SIG-M5 treated with dmso at 0.1 percent for 504 hours (cell line): Measurements from ENCODE around the gene URB1.
"Not testable (repeated sequence)": the region's sequence is repeated elsewhere in the genome, so short reads cannot be mapped to it uniquely, and the experiment has no call there.

Experiments
- DNase-seq: peaks from one replicate; lab custom pipeline; 2025; ENCODE audit not compliant: unreplicated experiment; lab: John Stamatoyannopoulos, UW

URB1 gene

GRCh38 chr21:32372755-32373154 is 20.1 kb downstream of the URB1 start:
- no peak for DNase-seq

GRCh38 chr21:32371913-32372314 is 20.9 kb downstream of the URB1 start:
- DNase-seq = peak; percentile 74

GRCh38 chr21:32370998-32371766 is 21.6 kb downstream of the URB1 start:
- DNase-seq = no peak

- not testable (repeated sequence) for DNase-seq
These were observed 23.9 kb downstream of the URB1 start for GRCh38 chr21:32368961-32369360.

- DNase-seq = no peak
These were observed 24.4 kb downstream of the URB1 start for GRCh38 chr21:32368386-32368785.

- no peak for DNase-seq
These were observed 25.7 kb downstream of the URB1 start for GRCh38 chr21:32367158-32367557.

GRCh38 chr21:32366191-32366590 is 26.6 kb downstream of the URB1 start:
- no peak for DNase-seq

GRCh38 chr21:32364796-32365195 is 28.0 kb downstream of the URB1 start:
- DNase-seq = no peak

GRCh38 chr21:32364387-32364786 is 28.4 kb downstream of the URB1 start:
- no peak for DNase-seq

- peak; percentile 55 for DNase-seq
These were observed 32.3 kb downstream of the URB1 start for GRCh38 chr21:32360401-32360975.

GRCh38 chr21:32359719-32360260 is 33.0 kb downstream of the URB1 start:
- no peak for DNase-seq

GRCh38 chr21:32356874-32357395 is 35.9 kb downstream of the URB1 start:
- DNase-seq = no peak

GRCh38 chr21:32353002-32353711 is 39.7 kb downstream of the URB1 start:
- DNase-seq = no peak

GRCh38 chr21:32352526-32352925 is 40.3 kb downstream of the URB1 start:
- DNase-seq = no peak

GRCh38 chr21:32351428-32351827 is 41.4 kb downstream of the URB1 start:
- DNase-seq = peak; percentile 19

GRCh38 chr21:32350981-32351380 is 41.8 kb downstream of the URB1 start:
- DNase-seq = no peak

GRCh38 chr21:32350211-32350980 is 42.4 kb downstream of the URB1 start:
- DNase-seq = no peak

- no peak for DNase-seq
These were observed 43.4 kb downstream of the URB1 start for GRCh38 chr21:32349333-32349944.

GRCh38 chr21:32348604-32349332 is 44.0 kb downstream of the URB1 start:
- DNase-seq = peak; percentile 40

GRCh38 chr21:32347977-32348376 is 44.8 kb downstream of the URB1 start:
- no peak for DNase-seq
